Measurements from ENCODE around the gene ABCC5.
"Not testable (repeated sequence)": the region's sequence is repeated elsewhere in the genome, so short reads cannot be mapped to it uniquely, and the experiment has no call there.

Gene ABCC5

GRCh38 chr3:184030536-184030935, 12.9 kb upstream of the ABCC5 start:
- Histone ChIP-seq H3K9ac (ENCODE audit: insufficient read length, low read depth) (no peak overlapping the region), H3K36me3 (ENCODE audit: insufficient read depth, insufficient read length, low read length) (no peaks in the 10 kb centered on the region), H3K4me1 (ENCODE audit: insufficient read depth, insufficient read length) (no peaks in the 10 kb centered on the region), H3K27me3 (ENCODE audit: insufficient read depth, insufficient read length) (no peaks in the 10 kb centered on the region), H3K4me3 (ENCODE audit: insufficient read length, low read depth) (no peak overlapping the region), H3K9me3 (ENCODE audit: insufficient read depth, low read length) (no peaks in the 10 kb centered on the region)
- no peak for TF ChIP-seq YY1 (IDR thresholded peaks at IDR 0.05; ENCODE audit: insufficient read depth, insufficient read length)
- TF ChIP-seq ZNF274 (IDR thresholded peaks at IDR 0.05; ENCODE audit: low read depth, low read length), result no peak
- TF ChIP-seq SUZ12 (IDR thresholded peaks at IDR 0.05; ENCODE audit: extremely low read depth, insufficient read depth, insufficient read length), result no peak
- DNase-seq (ENCODE audit: low read depth, low spot score), result no peak

DNA sequence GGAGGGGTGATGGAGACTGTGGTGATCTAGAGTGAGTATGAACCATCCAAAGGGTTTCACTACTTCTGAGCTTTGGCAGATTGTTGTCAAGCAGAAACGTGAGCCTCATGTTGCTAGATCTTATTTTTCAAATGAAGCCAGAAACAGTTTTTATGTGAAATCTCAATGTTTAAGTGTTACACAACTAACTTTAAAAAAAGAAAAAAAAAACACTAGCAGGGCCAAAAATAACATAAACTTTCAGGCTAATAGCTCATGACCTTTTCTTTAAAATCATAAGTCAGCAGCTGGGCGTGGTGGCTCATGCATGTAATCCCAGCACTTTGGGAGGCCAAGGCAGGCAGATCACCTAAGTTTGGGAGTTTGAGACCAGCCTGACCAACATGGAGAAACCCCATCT, 11.8 kb upstream of the ABCC5 start:
- Histone ChIP-seq H3K4me1 (ENCODE audit: insufficient read depth, insufficient read length) (no peaks in the 10 kb centered on the region), H3K9ac (ENCODE audit: insufficient read length, low read depth) (no peak overlapping the region), H3K36me3 (ENCODE audit: insufficient read depth, insufficient read length, low read length) (no peaks in the 10 kb centered on the region), H3K4me3 (ENCODE audit: insufficient read length, low read depth) (no peak overlapping the region), H3K9me3 (ENCODE audit: insufficient read depth, low read length) (no peaks in the 10 kb centered on the region), H3K27me3 (ENCODE audit: insufficient read depth, insufficient read length) (no peaks in the 10 kb centered on the region)
- no peak for DNase-seq (ENCODE audit: low read depth, low spot score)
- TF ChIP-seq SUZ12 (IDR thresholded peaks at IDR 0.05; ENCODE audit: extremely low read depth, insufficient read depth, insufficient read length), result no peak
- TF ChIP-seq YY1 (IDR thresholded peaks at IDR 0.05; ENCODE audit: insufficient read depth, insufficient read length), result no peak
- TF ChIP-seq ZNF274 (IDR thresholded peaks at IDR 0.05; ENCODE audit: low read depth, low read length), result no peak

GRCh38 chr3:184028275-184028890, 10.7 kb upstream of the ABCC5 start:
- H3K36me3 ChIP-seq (ENCODE audit: insufficient read depth, insufficient read length, low read length); H3K9me3 ChIP-seq (ENCODE audit: insufficient read depth, low read length); H3K4me1 ChIP-seq (ENCODE audit: insufficient read depth, insufficient read length); DNase-seq (ENCODE audit: low read depth, low spot score); H3K4me3 ChIP-seq (ENCODE audit: insufficient read length, low read depth); H3K27me3 ChIP-seq (ENCODE audit: insufficient read depth, insufficient read length); H3K9ac ChIP-seq (ENCODE audit: insufficient read length, low read depth): not testable (repeated sequence)

- H3K9ac ChIP-seq (ENCODE audit: insufficient read length, low read depth); DNase-seq (ENCODE audit: low read depth, low spot score); H3K27me3 ChIP-seq (ENCODE audit: insufficient read depth, insufficient read length); H3K36me3 ChIP-seq (ENCODE audit: insufficient read depth, insufficient read length, low read length); H3K4me1 ChIP-seq (ENCODE audit: insufficient read depth, insufficient read length); H3K4me3 ChIP-seq (ENCODE audit: insufficient read length, low read depth); H3K9me3 ChIP-seq (ENCODE audit: insufficient read depth, low read length): not testable (repeated sequence)
These were observed 7.6 kb upstream of the ABCC5 start for GRCh38 chr3:184025256-184025655.

GRCh38 chr3:184022323-184022722, 4.6 kb upstream of the ABCC5 start:
- Histone ChIP-seq H3K36me3 (ENCODE audit: insufficient read depth, insufficient read length, low read length) (no peaks in the 10 kb centered on the region), H3K4me1 (ENCODE audit: insufficient read depth, insufficient read length) (no peaks in the 10 kb centered on the region), H3K9me3 (ENCODE audit: insufficient read depth, low read length) (no peaks in the 10 kb centered on the region), H3K4me3 (ENCODE audit: insufficient read length, low read depth) (no peak overlapping the region), H3K9ac (ENCODE audit: insufficient read length, low read depth) (no peak overlapping the region), H3K27me3 (ENCODE audit: insufficient read depth, insufficient read length) (no peaks in the 10 kb centered on the region)
- no peak for DNase-seq (ENCODE audit: low read depth, low spot score)
- TF ChIP-seq SUZ12 (IDR thresholded peaks at IDR 0.05; ENCODE audit: extremely low read depth, insufficient read depth, insufficient read length) (no peak), ZNF274 (IDR thresholded peaks at IDR 0.05; ENCODE audit: low read depth, low read length) (no peak), YY1 (IDR thresholded peaks at IDR 0.05; ENCODE audit: insufficient read depth, insufficient read length) (no peak)

GRCh38 chr3:184018424-184018973, 815 bp upstream of the ABCC5 start:
- no peak for DNase-seq (ENCODE audit: low read depth, low spot score)
- Histone ChIP-seq H3K9ac (ENCODE audit: insufficient read length, low read depth) (peak overlapping the region; percentile 99), H3K4me3 (ENCODE audit: insufficient read length, low read depth) (peak overlapping the region; percentile 100), H3K36me3 (ENCODE audit: insufficient read depth, insufficient read length, low read length) (peaks cover 23% of the 10 kb centered on the region), H3K9me3 (ENCODE audit: insufficient read depth, low read length) (no peaks in the 10 kb centered on the region), H3K27me3 (ENCODE audit: insufficient read depth, insufficient read length) (no peaks in the 10 kb centered on the region), H3K4me1 (ENCODE audit: insufficient read depth, insufficient read length) (peaks cover 7% of the 10 kb centered on the region)
- TF ChIP-seq SUZ12 (IDR thresholded peaks at IDR 0.05; ENCODE audit: extremely low read depth, insufficient read depth, insufficient read length) (no peak), YY1 (IDR thresholded peaks at IDR 0.05; ENCODE audit: insufficient read depth, insufficient read length) (no peak), ZNF274 (IDR thresholded peaks at IDR 0.05; ENCODE audit: low read depth, low read length) (no peak)

- no peaks in the 10 kb centered on the region for H3K9me3 ChIP-seq (ENCODE audit: insufficient read depth, low read length)
- peaks cover 34% of the 10 kb centered on the region for H3K36me3 ChIP-seq (ENCODE audit: insufficient read depth, insufficient read length, low read length)
- DNase-seq (ENCODE audit: low read depth, low spot score), result peak; percentile 28
- no peaks in the 10 kb centered on the region for H3K27me3 ChIP-seq (ENCODE audit: insufficient read depth, insufficient read length)
- TF ChIP-seq ZNF274 (IDR thresholded peaks at IDR 0.05; ENCODE audit: low read depth, low read length) (no peak), SUZ12 (IDR thresholded peaks at IDR 0.05; ENCODE audit: extremely low read depth, insufficient read depth, insufficient read length) (no peak), YY1 (IDR thresholded peaks at IDR 0.05; ENCODE audit: insufficient read depth, insufficient read length) (no peak)
- peak overlapping the region; percentile 100 for H3K4me3 ChIP-seq (ENCODE audit: insufficient read length, low read depth)
- H3K9ac ChIP-seq (ENCODE audit: insufficient read length, low read depth), result peak overlapping the region; percentile 99
- peaks cover 7% of the 10 kb centered on the region for H3K4me1 ChIP-seq (ENCODE audit: insufficient read depth, insufficient read length)
These were observed 643 bp downstream of the ABCC5 start for GRCh38 chr3:184016811-184017671.

Measured in NT2/D1 (cell line).